LNCaP clone FGC (cell line): ENCODE data around the gene YTHDF1.

Experiments
- DNase-seq: peaks from one replicate; pipeline ENCODE4 v3.0.0-alpha.2; 2011; ENCODE audit warnings: low read depth
- H3K4me3 ChIP-seq: 2 replicates; pipeline ENCODE4 v1.5.1; 2011; ENCODE audit warnings: mild to moderate bottlenecking, low read depth, low read length, control low read depth
- TF ChIP-seq, protein P1 (sequence below): IDR thresholded peaks from 2 replicates; pipeline ENCODE4 v1.5.1; 2012; ENCODE audit warnings: mild to moderate bottlenecking; ENCODE audit not compliant: control insufficient read depth, insufficient read depth; ENCODE audit errors: extremely low read depth

Gene YTHDF1

DNA sequence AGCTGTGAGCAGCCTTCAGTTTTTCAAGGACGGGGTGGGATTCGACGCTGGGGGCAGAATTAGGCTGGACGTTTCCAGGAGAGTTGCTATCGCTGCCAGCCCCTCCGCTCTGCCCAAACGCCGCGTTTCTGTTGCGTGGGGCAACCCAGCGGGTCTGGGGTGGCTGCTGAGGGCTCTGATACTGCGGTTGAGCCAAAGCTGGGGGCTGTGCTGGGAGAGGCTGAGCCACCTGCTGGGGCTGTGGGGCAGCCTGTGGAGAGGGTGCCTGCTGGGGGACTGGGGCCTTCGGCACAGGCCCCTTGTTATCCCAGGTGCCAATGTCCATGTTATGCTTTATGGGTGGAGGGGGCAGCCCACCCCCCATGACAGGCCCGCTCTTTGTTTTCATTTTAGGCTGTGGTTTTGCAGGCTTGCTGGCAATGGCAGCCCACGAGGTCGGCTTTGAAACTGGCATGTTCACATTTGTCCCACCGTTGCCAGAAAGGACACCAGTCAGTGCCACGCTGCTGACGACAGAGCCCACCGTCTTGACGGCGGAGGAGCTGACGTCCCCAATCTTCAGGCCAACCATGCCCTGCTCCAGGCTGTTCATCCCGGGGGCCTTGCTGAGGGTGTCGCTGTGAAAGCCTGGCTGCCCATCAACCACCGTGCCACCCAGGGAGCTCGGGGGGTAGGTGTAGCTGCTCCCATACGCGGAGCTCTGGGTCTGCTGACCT is 13.0 kb downstream of the YTHDF1 start:
- no peak for DNase-seq
- no peak overlapping the region for H3K4me3 ChIP-seq
- TF ChIP-seq, protein P1, sequence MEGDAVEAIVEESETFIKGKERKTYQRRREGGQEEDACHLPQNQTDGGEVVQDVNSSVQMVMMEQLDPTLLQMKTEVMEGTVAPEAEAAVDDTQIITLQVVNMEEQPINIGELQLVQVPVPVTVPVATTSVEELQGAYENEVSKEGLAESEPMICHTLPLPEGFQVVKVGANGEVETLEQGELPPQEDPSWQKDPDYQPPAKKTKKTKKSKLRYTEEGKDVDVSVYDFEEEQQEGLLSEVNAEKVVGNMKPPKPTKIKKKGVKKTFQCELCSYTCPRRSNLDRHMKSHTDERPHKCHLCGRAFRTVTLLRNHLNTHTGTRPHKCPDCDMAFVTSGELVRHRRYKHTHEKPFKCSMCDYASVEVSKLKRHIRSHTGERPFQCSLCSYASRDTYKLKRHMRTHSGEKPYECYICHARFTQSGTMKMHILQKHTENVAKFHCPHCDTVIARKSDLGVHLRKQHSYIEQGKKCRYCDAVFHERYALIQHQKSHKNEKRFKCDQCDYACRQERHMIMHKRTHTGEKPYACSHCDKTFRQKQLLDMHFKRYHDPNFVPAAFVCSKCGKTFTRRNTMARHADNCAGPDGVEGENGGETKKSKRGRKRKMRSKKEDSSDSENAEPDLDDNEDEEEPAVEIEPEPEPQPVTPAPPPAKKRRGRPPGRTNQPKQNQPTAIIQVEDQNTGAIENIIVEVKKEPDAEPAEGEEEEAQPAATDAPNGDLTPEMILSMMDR: no peak

DNA sequence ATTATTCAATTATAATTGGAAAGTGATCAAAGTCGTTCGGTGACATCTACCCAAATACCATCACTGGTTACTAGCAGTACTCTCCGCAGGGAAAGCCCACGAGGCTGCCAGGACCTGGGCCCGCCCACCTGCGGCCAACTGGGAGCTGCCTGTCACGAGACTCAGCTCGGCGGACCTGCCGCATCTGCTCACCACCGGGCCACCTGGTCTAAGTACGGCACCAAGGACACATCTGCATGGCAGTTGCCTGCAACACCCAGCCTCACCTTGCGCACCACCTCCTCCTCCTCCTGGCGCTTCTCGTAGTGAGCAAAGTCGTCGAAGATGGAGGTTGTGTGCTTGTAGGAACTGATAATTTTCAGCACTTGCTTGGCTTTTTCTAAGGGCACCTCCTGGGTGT is 13.9 kb downstream of the YTHDF1 start:
- TF ChIP-seq, protein P1: no peak
- DNase-seq: no peak
- H3K4me3 ChIP-seq: no peak overlapping the region

DNA sequence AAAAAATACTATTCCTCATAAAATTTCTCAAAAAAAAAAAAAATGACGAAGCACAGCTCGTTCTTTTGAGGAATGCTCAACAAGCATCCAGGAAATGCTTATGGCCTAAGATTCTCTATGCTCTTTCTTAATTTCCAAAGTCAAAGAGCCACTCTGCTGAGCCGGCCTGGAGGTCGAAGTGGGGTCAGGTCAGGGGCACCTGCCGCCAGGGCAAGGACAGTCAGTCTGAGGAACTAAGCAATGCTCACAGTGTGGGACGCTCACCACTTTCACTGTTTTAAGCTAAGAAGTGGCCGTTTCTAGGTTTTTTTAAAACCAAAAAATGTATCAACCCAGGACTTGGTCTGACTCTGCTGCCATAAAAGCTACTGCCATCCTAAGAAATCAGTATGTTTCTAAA is 17.3 kb downstream of the YTHDF1 start:
- no peak overlapping the region for H3K4me3 ChIP-seq
- no peak for DNase-seq
- TF ChIP-seq, protein P1: no peak

DNA sequence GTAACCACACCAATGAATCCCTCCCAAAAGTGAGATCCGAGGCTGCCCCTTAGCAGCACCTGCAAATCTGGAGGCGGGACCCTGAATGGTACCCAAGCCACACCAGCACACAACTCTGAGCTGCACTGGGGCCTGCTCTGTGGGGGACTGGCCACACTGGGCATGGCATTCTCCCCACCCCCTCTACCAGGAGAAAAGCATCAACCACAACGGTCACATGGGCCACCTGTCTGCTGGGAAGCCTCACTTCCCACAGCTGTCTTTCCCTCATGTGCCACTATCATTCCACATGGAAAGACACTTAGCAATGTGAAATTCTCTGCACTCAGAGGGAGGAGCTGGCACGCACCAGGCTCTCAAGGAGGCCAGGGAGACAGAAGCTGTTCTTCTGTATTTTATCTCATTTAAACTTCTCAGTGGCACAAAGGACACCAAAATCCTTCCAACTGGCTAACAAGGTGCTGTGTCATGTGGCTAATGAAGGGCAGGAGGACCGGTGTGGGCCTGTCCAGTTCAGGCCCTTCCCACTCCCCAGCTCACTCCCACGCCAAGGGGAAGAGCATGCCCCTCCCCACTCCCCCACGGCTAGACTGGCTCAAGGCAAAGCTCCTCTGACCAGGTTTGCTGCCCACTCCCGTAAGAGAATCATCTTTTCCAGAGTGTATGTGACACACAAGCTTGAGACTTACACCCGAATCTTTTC is 19.0 kb downstream of the YTHDF1 start:
- no peak for DNase-seq
- no peak overlapping the region for H3K4me3 ChIP-seq
- TF ChIP-seq, protein P1: no peak

DNA sequence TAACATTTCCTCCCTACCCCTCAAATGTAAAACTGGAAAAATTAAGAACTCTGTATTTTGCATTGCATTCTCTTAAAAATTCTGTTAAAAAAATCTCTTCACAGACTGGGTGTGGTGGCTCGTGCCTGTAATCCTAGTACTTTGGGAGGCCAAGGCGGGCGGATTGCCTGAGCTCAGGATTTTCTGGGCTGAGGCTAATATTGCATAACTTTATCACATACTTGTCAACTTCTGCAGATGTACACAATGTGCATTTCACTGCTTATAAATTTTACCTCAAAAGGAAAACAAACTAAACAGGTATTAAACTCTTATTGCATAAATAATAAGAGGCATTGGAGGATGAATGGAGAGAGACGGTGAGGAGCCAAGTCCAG is 21.1 kb downstream of the YTHDF1 start:
- TF ChIP-seq, protein P1: no peak
- DNase-seq: no peak
- no peak overlapping the region for H3K4me3 ChIP-seq

DNA sequence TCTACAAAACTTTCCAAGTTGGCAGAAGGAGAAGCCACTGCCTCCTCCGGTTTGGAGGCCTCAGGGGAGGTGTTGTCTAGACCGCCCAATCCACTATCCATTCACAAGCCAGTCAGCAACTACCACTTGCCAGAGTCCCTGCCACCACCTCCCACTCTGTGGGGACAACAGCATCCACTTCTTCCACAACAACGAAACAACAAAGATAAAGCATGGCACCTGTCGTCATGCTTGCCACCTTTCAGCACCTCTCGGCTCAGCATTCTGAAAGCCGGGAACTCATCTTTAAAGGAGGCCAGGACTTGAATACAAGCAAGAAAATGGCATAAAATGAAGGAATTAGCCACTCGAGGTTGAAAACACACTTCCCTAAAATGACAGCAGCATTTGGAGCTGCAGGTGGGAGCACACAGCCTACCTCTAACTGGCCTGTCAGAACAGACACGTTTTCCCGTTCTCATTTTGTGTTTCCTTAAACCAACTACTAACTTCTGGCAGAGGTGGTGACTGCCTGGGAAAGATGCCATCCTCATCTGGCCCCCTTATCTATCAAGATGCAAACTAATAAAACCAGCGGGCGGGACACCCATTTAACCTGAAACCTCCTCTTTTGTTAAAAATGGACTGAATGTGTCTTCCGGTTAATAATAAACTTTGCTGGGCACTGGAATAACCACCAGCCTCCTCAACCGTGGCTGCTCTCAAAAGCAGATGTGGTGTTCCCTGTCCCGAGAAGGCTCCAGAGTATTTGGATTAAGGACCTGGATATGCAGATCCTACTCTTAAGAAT is 21.7 kb downstream of the YTHDF1 start:
- TF ChIP-seq, protein P1: no peak
- peak; percentile 39 for DNase-seq
- no peak overlapping the region for H3K4me3 ChIP-seq
